Stimulated activated naive CD8-positive, alpha-beta T cell treated with anti-CD3 and anti-CD28 coated beads, Interleukin-15, amount 100 ng/mL, for 72 hours (primary cell): ENCODE results near the gene TMEM61.

Experiments used
- ATAC-seq: fragments of 150-1000 bp; cut with Tn5 transposase; 2 replicates; pipeline ENCODE4 v1.10.0; 2021; ENCODE audit warnings: mild to moderate bottlenecking, moderate library complexity
- DNase-seq, 2 donors: peaks; one replicate each; pipeline ENCODE4 v3.0.0; 2021 to 2022
- H3K27ac Mint-ChIP-seq, 2 donors: one replicate each; pipeline ENCODE4 v1.8.0; 2022; ENCODE audit warnings: mild to moderate bottlenecking in 2 of 2, mixed read lengths in 2 of 2, moderate library complexity in 2 of 2
- H3K27me3 Mint-ChIP-seq: one replicate; pipeline ENCODE4 v1.8.0; 2022; ENCODE audit warnings: mixed read lengths
- H3K4me1 Mint-ChIP-seq: one replicate; pipeline ENCODE4 v1.8.0; 2022; ENCODE audit warnings: mild to moderate bottlenecking, mixed read lengths
- H3K4me3 Mint-ChIP-seq, 2 donors: one replicate each; pipeline ENCODE4 v1.8.0; 2022; ENCODE audit warnings: mild to moderate bottlenecking in 2 of 2, mixed read lengths in 2 of 2, moderate library complexity in 1 of 2
- H3K9me3 Mint-ChIP-seq, 2 donors: one replicate each; pipeline ENCODE4 v1.8.0; 2022; ENCODE audit warnings: mixed read lengths in 2 of 2

TMEM61 gene

GRCh38 chr1:54987919-54988705 is 7.7 kb downstream of the TMEM61 start:
- no peaks in the 10 kb centered on the region for H3K4me1 Mint-ChIP-seq
- DNase-seq (no peak), ATAC-seq (no peak)

GRCh38 chr1:54988975-54989374 is 8.5 kb downstream of the TMEM61 start:
- DNase-seq (no peak), ATAC-seq (no peak)
- H3K4me3 Mint-ChIP-seq, result no peak overlapping the region
- no peaks in the 10 kb centered on the region for H3K4me1 Mint-ChIP-seq
- no peaks in the 10 kb centered on the region for H3K9me3 Mint-ChIP-seq
- no peak overlapping the region for H3K27ac Mint-ChIP-seq
- H3K27me3 Mint-ChIP-seq, result peaks cover 18% of the 10 kb centered on the region

More at GRCh38 chr1:54987919-54988705, 7.7 kb downstream of the TMEM61 start:
- Mint-ChIP-seq H3K27ac (peak overlapping the region in 1 of 2 donors; percentile 12), H3K9me3 (no peaks in the 10 kb centered on the region), H3K4me3 (no peak overlapping the region), H3K27me3 (peaks cover 24% of the 10 kb centered on the region)

GRCh38 chr1:54989473-54989872 is 9.0 kb downstream of the TMEM61 start:
- H3K4me1 Mint-ChIP-seq, result no peaks in the 10 kb centered on the region
- H3K9me3 Mint-ChIP-seq, result no peaks in the 10 kb centered on the region
- H3K27me3 Mint-ChIP-seq, result peaks cover 19% of the 10 kb centered on the region
- DNase-seq (no peak), ATAC-seq (no peak)
- no peak overlapping the region for H3K27ac Mint-ChIP-seq
- no peak overlapping the region for H3K4me3 Mint-ChIP-seq

- Mint-ChIP-seq H3K4me3 (no peak overlapping the region), H3K27ac (peak overlapping the region in 1 of 2 donors; percentile 21), H3K9me3 (no peaks in the 10 kb centered on the region), H3K4me1 (no peaks in the 10 kb centered on the region), H3K27me3 (peaks cover 26% of the 10 kb centered on the region)
- ATAC-seq (no peak), DNase-seq (no peak)
These were observed 9.8 kb downstream of the TMEM61 start for GRCh38 chr1:54989968-54990810.

GRCh38 chr1:54990916-54991315 is 10.5 kb downstream of the TMEM61 start:
- Mint-ChIP-seq H3K27me3 (peaks cover 26% of the 10 kb centered on the region), H3K4me1 (peaks cover 7% of the 10 kb centered on the region), H3K4me3 (no peak overlapping the region), H3K9me3 (no peaks in the 10 kb centered on the region), H3K27ac (no peak overlapping the region)
- DNase-seq, result no peak
- ATAC-seq, result no peak

GRCh38 chr1:54991939-54992338 is 11.5 kb downstream of the TMEM61 start:
- Mint-ChIP-seq H3K9me3 (no peaks in the 10 kb centered on the region), H3K27me3 (peaks cover 32% of the 10 kb centered on the region), H3K27ac (no peak overlapping the region), H3K4me1 (peaks cover 16% of the 10 kb centered on the region), H3K4me3 (no peak overlapping the region)
- DNase-seq, result no peak
- no peak for ATAC-seq

GRCh38 chr1:54993140-54993539 is 12.7 kb downstream of the TMEM61 start:
- H3K4me1 Mint-ChIP-seq, result peaks cover 22% of the 10 kb centered on the region
- H3K9me3 Mint-ChIP-seq, result no peaks in the 10 kb centered on the region
- no peak overlapping the region for H3K27ac Mint-ChIP-seq
- peaks cover 43% of the 10 kb centered on the region for H3K27me3 Mint-ChIP-seq
- ATAC-seq, result no peak
- no peak overlapping the region for H3K4me3 Mint-ChIP-seq
- no peak for DNase-seq

GRCh38 chr1:54994355-54994990 is 14.0 kb downstream of the TMEM61 start:
- Mint-ChIP-seq H3K27ac (peak overlapping the region in 1 of 2 donors; percentile 20), H3K27me3 (peaks cover 43% of the 10 kb centered on the region), H3K4me1 (peaks cover 22% of the 10 kb centered on the region), H3K9me3 (no peaks in the 10 kb centered on the region), H3K4me3 (no peak overlapping the region)
- DNase-seq (no peak), ATAC-seq (no peak)

GRCh38 chr1:54995013-54995760 is 14.8 kb downstream of the TMEM61 start:
- DNase-seq, result no peak
- Mint-ChIP-seq H3K4me1 (peaks cover 22% of the 10 kb centered on the region), H3K27ac (peak overlapping the region in 1 of 2 donors; percentile 81), H3K4me3 (no peak overlapping the region), H3K27me3 (peaks cover 43% of the 10 kb centered on the region), H3K9me3 (no peaks in the 10 kb centered on the region)
- ATAC-seq, result no peak

GRCh38 chr1:54995835-54996234 is 15.4 kb downstream of the TMEM61 start:
- peaks cover 43% of the 10 kb centered on the region for H3K27me3 Mint-ChIP-seq
- H3K27ac Mint-ChIP-seq, result peak overlapping the region in 1 of 2 donors; percentile 10
- ATAC-seq (peak; percentile 55), DNase-seq (peak in 1 of 2 donors; percentile 40)
- no peaks in the 10 kb centered on the region for H3K9me3 Mint-ChIP-seq
- H3K4me1 Mint-ChIP-seq, result peaks cover 22% of the 10 kb centered on the region
- H3K4me3 Mint-ChIP-seq, result peak overlapping the region; percentile 50 to 64

- H3K4me3 Mint-ChIP-seq, result peak overlapping the region; percentile 50 to 64
- peaks cover 22% of the 10 kb centered on the region for H3K4me1 Mint-ChIP-seq
- ATAC-seq (peak; percentile 88), DNase-seq (peak; percentile 79 to 82)
- no peaks in the 10 kb centered on the region for H3K9me3 Mint-ChIP-seq
- H3K27me3 Mint-ChIP-seq, result peaks cover 43% of the 10 kb centered on the region
- H3K27ac Mint-ChIP-seq, result peak overlapping the region; percentile 10 to 49
These were observed 16.0 kb downstream of the TMEM61 start for GRCh38 chr1:54996359-54996868.

- no peaks in the 10 kb centered on the region for H3K9me3 Mint-ChIP-seq
- peaks cover 22% of the 10 kb centered on the region for H3K4me1 Mint-ChIP-seq
- ATAC-seq, result no peak
- peak overlapping the region; percentile 50 to 64 for H3K4me3 Mint-ChIP-seq
- peak overlapping the region in 1 of 2 donors; percentile 49 for H3K27ac Mint-ChIP-seq
- no peak for DNase-seq
- H3K27me3 Mint-ChIP-seq, result peaks cover 43% of the 10 kb centered on the region
These were observed 16.7 kb downstream of the TMEM61 start for GRCh38 chr1:54996869-54997710.

GRCh38 chr1:54997711-54997986 is 17.2 kb downstream of the TMEM61 start:
- ATAC-seq, result no peak
- DNase-seq, result no peak
- Mint-ChIP-seq H3K4me3 (no peak overlapping the region), H3K4me1 (peaks cover 22% of the 10 kb centered on the region), H3K27ac (no peak overlapping the region), H3K9me3 (no peaks in the 10 kb centered on the region), H3K27me3 (peaks cover 43% of the 10 kb centered on the region)

- H3K4me3 Mint-ChIP-seq, result no peak overlapping the region
- peaks cover 22% of the 10 kb centered on the region for H3K4me1 Mint-ChIP-seq
- ATAC-seq, result no peak
- H3K27ac Mint-ChIP-seq, result no peak overlapping the region
- peaks cover 43% of the 10 kb centered on the region for H3K27me3 Mint-ChIP-seq
- no peak for DNase-seq
- H3K9me3 Mint-ChIP-seq, result no peaks in the 10 kb centered on the region
These were observed 17.7 kb downstream of the TMEM61 start for GRCh38 chr1:54998100-54998499.
